ENCODE data around the gene ABHD16B. TPM values are rescaled to one million over a fixed set of nuclear protein-coding genes. Genes with fewer than 3 reads are reported as not detected.

ABHD16B gene
- total and polyA plus RNA-seq, 2 of the 13 experiments (the other 11 are each of a cell fraction or from before 2014, with no cell fraction given) = not detected

DNA sequence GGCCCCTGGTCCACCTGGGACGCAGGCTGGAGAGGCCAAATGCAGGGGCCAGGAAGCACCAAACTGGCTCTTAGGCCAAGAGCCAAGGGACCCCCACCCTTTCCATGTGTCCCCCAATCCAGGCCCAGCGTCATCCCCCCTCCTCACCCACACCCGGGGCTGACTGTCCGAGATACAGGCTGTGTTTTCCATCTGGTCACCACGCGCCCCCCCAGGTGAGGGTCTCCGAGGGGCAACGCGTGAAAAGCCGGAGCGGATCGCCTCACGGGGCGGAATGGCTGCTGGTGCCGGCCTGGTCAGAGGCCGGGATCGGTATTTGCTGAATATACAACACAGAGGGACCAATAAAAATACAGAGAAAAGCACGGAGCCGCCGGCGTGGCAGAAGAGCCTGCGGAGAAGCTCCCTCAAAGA is 5.2 kb upstream of the ABHD16B start (continued):
- peak; percentile 66 for TF ChIP-seq AGO1 (IDR thresholded peaks at IDR 0.05; ENCODE audit: low read depth, low read length, poor library complexity, severe bottlenecking)
- no peak for TF ChIP-seq CCAR2 (optimal IDR thresholded peaks at IDR 0.05; ENCODE audit: low read depth, low read length)
- TF ChIP-seq, protein P1, sequence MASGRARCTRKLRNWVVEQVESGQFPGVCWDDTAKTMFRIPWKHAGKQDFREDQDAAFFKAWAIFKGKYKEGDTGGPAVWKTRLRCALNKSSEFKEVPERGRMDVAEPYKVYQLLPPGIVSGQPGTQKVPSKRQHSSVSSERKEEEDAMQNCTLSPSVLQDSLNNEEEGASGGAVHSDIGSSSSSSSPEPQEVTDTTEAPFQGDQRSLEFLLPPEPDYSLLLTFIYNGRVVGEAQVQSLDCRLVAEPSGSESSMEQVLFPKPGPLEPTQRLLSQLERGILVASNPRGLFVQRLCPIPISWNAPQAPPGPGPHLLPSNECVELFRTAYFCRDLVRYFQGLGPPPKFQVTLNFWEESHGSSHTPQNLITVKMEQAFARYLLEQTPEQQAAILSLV (CRISPR knock-in tag; IDR thresholded peaks at IDR 0.05; ENCODE audit: borderline replicate concordance) = no peak
- TF ChIP-seq KMT2B (CRISPR knock-in tag; IDR thresholded peaks at IDR 0.05) = no peak
- no peak for TF ChIP-seq RFX3 (CRISPR knock-in tag; IDR thresholded peaks at IDR 0.05)
- TF ChIP-seq ZFY (CRISPR knock-in tag; IDR thresholded peaks at IDR 0.05) = 0 out of 2 replicates have a peak, but pooled peaks have one; percentile 28
- no peak for TF ChIP-seq ZFP62 (CRISPR knock-in tag; IDR thresholded peaks at IDR 0.05)
- TF ChIP-seq, protein P2, sequence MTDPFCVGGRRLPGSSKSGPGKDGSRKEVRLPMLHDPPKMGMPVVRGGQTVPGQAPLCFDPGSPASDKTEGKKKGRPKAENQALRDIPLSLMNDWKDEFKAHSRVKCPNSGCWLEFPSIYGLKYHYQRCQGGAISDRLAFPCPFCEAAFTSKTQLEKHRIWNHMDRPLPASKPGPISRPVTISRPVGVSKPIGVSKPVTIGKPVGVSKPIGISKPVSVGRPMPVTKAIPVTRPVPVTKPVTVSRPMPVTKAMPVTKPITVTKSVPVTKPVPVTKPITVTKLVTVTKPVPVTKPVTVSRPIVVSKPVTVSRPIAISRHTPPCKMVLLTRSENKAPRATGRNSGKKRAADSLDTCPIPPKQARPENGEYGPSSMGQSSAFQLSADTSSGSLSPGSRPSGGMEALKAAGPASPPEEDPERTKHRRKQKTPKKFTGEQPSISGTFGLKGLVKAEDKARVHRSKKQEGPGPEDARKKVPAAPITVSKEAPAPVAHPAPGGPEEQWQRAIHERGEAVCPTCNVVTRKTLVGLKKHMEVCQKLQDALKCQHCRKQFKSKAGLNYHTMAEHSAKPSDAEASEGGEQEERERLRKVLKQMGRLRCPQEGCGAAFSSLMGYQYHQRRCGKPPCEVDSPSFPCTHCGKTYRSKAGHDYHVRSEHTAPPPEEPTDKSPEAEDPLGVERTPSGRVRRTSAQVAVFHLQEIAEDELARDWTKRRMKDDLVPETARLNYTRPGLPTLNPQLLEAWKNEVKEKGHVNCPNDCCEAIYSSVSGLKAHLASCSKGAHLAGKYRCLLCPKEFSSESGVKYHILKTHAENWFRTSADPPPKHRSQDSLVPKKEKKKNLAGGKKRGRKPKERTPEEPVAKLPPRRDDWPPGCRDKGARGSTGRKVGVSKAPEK (CRISPR knock-in tag; IDR thresholded peaks at IDR 0.05; ENCODE audit: borderline replicate concordance) = 0 out of 2 replicates have a peak, but pooled peaks have one; percentile 54
- TF ChIP-seq ZSCAN9 (CRISPR knock-in tag; IDR thresholded peaks at IDR 0.05; ENCODE audit: borderline replicate concordance) = no peak
- TF ChIP-seq, protein P3, sequence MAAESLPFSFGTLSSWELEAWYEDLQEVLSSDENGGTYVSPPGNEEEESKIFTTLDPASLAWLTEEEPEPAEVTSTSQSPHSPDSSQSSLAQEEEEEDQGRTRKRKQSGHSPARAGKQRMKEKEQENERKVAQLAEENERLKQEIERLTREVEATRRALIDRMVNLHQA (CRISPR knock-in tag; IDR thresholded peaks at IDR 0.05) = no peak
- no peak for TF ChIP-seq NR2F6 (IDR thresholded peaks at IDR 0.05)
- no peak for TF ChIP-seq NR2F6 (CRISPR knock-in tag; IDR thresholded peaks at IDR 0.05)
- TF ChIP-seq RXRA (CRISPR knock-in tag; IDR thresholded peaks at IDR 0.05) = 0 out of 2 replicates have a peak, but pooled peaks have one; percentile 8
- TF ChIP-seq POLR2G (IDR thresholded peaks at IDR 0.05; ENCODE audit: low read depth, low read length) = 0 out of 2 replicates have a peak, but pooled peaks have one; percentile 0
- TF ChIP-seq, protein P4, sequence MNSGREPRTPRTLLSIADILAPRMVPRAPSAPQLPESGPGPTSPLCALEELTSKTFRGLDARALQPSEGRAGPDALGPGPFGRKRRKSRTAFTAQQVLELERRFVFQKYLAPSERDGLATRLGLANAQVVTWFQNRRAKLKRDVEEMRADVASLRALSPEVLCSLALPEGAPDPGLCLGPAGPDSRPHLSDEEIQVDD (CRISPR knock-in tag; IDR thresholded peaks at IDR 0.05; ENCODE audit: borderline replicate concordance) = no peak
- 0 out of 2 replicates have a peak, but pooled peaks have one; percentile 10 for TF ChIP-seq ZBTB7B (CRISPR knock-in tag; IDR thresholded peaks at IDR 0.05)
- TF ChIP-seq TEAD3 (CRISPR knock-in tag; optimal IDR thresholded peaks at IDR 0.05; ENCODE audit: borderline replicate concordance) = peak; percentile 32
- TF ChIP-seq CCDC6 (CRISPR knock-in tag; IDR thresholded peaks at IDR 0.05) = no peak
- TF ChIP-seq JDP2 (CRISPR knock-in tag; IDR thresholded peaks at IDR 0.05; ENCODE audit: borderline replicate concordance) = no peak

Measured in HepG2 (cell line).